NCI-H128 (cell line): ENCODE data around the gene RNF214.
"Not testable (repeated sequence)": the region's sequence is repeated elsewhere in the genome, so short reads cannot be mapped to it uniquely, and the experiment has no call there.

Experiments used
- DNase-seq: peaks from one replicate; lab custom pipeline; 2025; ENCODE audit not compliant: unreplicated experiment; lab: John Stamatoyannopoulos, UW

Gene RNF214

GRCh38 chr11:117229931-117230285, 2.6 kb upstream of the RNF214 start:
- no peak for DNase-seq

GRCh38 chr11:117230286-117230961, 2.0 kb upstream of the RNF214 start:
- no peak for DNase-seq

- DNase-seq: no peak
These were observed 1.3 kb upstream of the RNF214 start for GRCh38 chr11:117230999-117231841.

- DNase-seq: no peak
These were observed 704 bp upstream of the RNF214 start, which contains the start of gene PCSK7 for GRCh38 chr11:117231842-117232091. TSS of gene PCSK7 (minus strand) at chr11:117232073. CDS start at chr11:117229844, 2,229 bp downstream.

GRCh38 chr11:117232911-117233409, 489 bp downstream of the RNF214 start:
- no peak for DNase-seq

- DNase-seq: no peak
These were observed 5.8 kb downstream of the RNF214 start for GRCh38 chr11:117238221-117238620.

- DNase-seq: no peak
These were observed 6.8 kb downstream of the RNF214 start for GRCh38 chr11:117239295-117239694.

GRCh38 chr11:117248341-117248740, 15.9 kb downstream of the RNF214 start:
- DNase-seq: no peak

GRCh38 chr11:117249571-117249970, 17.1 kb downstream of the RNF214 start:
- DNase-seq: no peak

GRCh38 chr11:117251506-117251905, 19.0 kb downstream of the RNF214 start:
- no peak for DNase-seq

- DNase-seq: no peak
These were observed 23.5 kb downstream of the RNF214 start for GRCh38 chr11:117255966-117256365.

GRCh38 chr11:117256573-117256972, 24.1 kb downstream of the RNF214 start:
- DNase-seq: no peak

- no peak for DNase-seq
These were observed 26.1 kb downstream of the RNF214 start for GRCh38 chr11:117258576-117258975.

- no peak for DNase-seq
These were observed 26.9 kb downstream of the RNF214 start for GRCh38 chr11:117259417-117259816.

GRCh38 chr11:117264624-117265323, 32.3 kb downstream of the RNF214 start:
- DNase-seq: not testable (repeated sequence)

GRCh38 chr11:117265745-117266144, 33.3 kb downstream of the RNF214 start:
- DNase-seq: no peak

GRCh38 chr11:117269856-117270255, 37.4 kb downstream of the RNF214 start:
- no peak for DNase-seq

- DNase-seq: no peak
These were observed 38.7 kb downstream of the RNF214 start for GRCh38 chr11:117271208-117271607.

- DNase-seq: not testable (repeated sequence)
These were observed 39.7 kb downstream of the RNF214 start for GRCh38 chr11:117272175-117272574.

- DNase-seq: no peak
These were observed 41.2 kb downstream of the RNF214 start for GRCh38 chr11:117273550-117274289.

- DNase-seq: no peak
These were observed 45.9 kb downstream of the RNF214 start for GRCh38 chr11:117278347-117278746.
